Naive B cell (primary cell): ENCODE results near the gene ABCA8. TPM values are rescaled to one million over a fixed set of nuclear protein-coding genes. Genes with fewer than 3 reads are reported as not detected.
"Not testable (repeated sequence)": the region's sequence is repeated elsewhere in the genome, so short reads cannot be mapped to it uniquely, and the experiment has no call there.

Experiments used
- ATAC-seq, 2 donors: fragments of 150-1000 bp; cut with Tn5 transposase; 2 replicates each; pipeline ENCODE4 v1.10.0; 2021; ENCODE audit warnings: low read depth in 2 of 2, mild to moderate bottlenecking in 2 of 2, moderate library complexity in 2 of 2
- DNase-seq: peaks from one replicate; pipeline ENCODE4 v3.0.0; 2022
- H3K27ac Mint-ChIP-seq, 6 donors: one replicate each; pipeline ENCODE4 v1.8.0; 2020 to 2022; ENCODE audit warnings: mild to moderate bottlenecking in 6 of 6, mixed read lengths in 6 of 6, moderate library complexity in 5 of 6, inconsistent platforms in 2 of 6
- H3K27me3 Mint-ChIP-seq, 3 donors: one replicate each; pipeline ENCODE4 v1.8.0; 2021 to 2022; ENCODE audit warnings: mixed read lengths in 3 of 3, mild to moderate bottlenecking in 1 of 3
- H3K36me3 Mint-ChIP-seq, 2 donors: one replicate each; pipeline ENCODE4 v1.8.0; 2020 to 2022; ENCODE audit warnings: mixed read lengths in 2 of 2, inconsistent platforms in 1 of 2, mild to moderate bottlenecking in 1 of 2
- H3K4me1 Mint-ChIP-seq, 3 donors: one replicate each; pipeline ENCODE4 v1.8.0; 2020 to 2022; ENCODE audit warnings: mixed read lengths in 3 of 3, inconsistent platforms in 1 of 3, mild to moderate bottlenecking in 1 of 3, moderate library complexity in 1 of 3
- H3K4me3 Mint-ChIP-seq, 8 donors: one replicate each; pipeline ENCODE4 v1.8.0; 2020 to 2022; ENCODE audit warnings: mild to moderate bottlenecking in 8 of 8, mixed read lengths in 8 of 8, moderate library complexity in 8 of 8, inconsistent platforms in 2 of 8
- H3K9me3 Mint-ChIP-seq, 7 donors: one replicate each; pipeline ENCODE4 v1.8.0; 2020 to 2022; ENCODE audit warnings: mixed read lengths in 7 of 7, mild to moderate bottlenecking in 5 of 7, inconsistent platforms in 2 of 7, moderate library complexity in 1 of 7
- polyA plus RNA-seq, 6 donors: library from polyadenylated mRNA; unstranded; fragments of 300-500 nt; fragmentation: Illumina TruSeq; gene quantifications; one replicate each; pipeline ENCODE4 v1.2.3, GENCODE V29; 2021; ENCODE audit warnings: low read depth in 6 of 6

Gene ABCA8
- polyA plus RNA-seq, 6 donors from 2014 or later = not detected

- not testable (repeated sequence) for ATAC-seq, H3K4me3 Mint-ChIP-seq, H3K4me1 Mint-ChIP-seq, H3K36me3 Mint-ChIP-seq, DNase-seq, H3K9me3 Mint-ChIP-seq, H3K27me3 Mint-ChIP-seq, H3K27ac Mint-ChIP-seq
These were observed 3.9 kb upstream of the ABCA8 start for GRCh38 chr17:68959117-68959516.

GRCh38 chr17:68957944-68958343, 2.8 kb upstream of the ABCA8 start:
- peaks cover 0 to 6% (median 3%) of the 10 kb centered on the region in 7 donors for H3K9me3 Mint-ChIP-seq
- no peak for DNase-seq
- H3K27ac Mint-ChIP-seq = no peak overlapping the region
- no peak for ATAC-seq
- no peaks in the 10 kb centered on the region for H3K4me1 Mint-ChIP-seq
- no peaks in the 10 kb centered on the region for H3K27me3 Mint-ChIP-seq
- H3K36me3 Mint-ChIP-seq = no peaks in the 10 kb centered on the region
- H3K4me3 Mint-ChIP-seq = no peak overlapping the region

GRCh38 chr17:68954146-68954896, 871 bp downstream of the ABCA8 start:
- Mint-ChIP-seq H3K27me3 (no peaks in the 10 kb centered on the region), H3K9me3 (peaks cover 0 to 4% (median 2%) of the 10 kb centered on the region in 7 donors), H3K36me3 (no peaks in the 10 kb centered on the region), H3K4me3 (no peak overlapping the region), H3K27ac (no peak overlapping the region), H3K4me1 (no peaks in the 10 kb centered on the region)
- no peak for ATAC-seq
- DNase-seq = no peak

- peaks cover 0 to 7% (median 0%) of the 10 kb centered on the region in 3 donors for H3K27me3 Mint-ChIP-seq
These were observed 1.7 kb downstream of the ABCA8 start for GRCh38 chr17:68953340-68953997.

GRCh38 chr17:68950725-68951124, 4.5 kb downstream of the ABCA8 start:
- no peaks in the 10 kb centered on the region for H3K4me1 Mint-ChIP-seq
- H3K27me3 Mint-ChIP-seq = peaks cover 0 to 8% (median 0%) of the 10 kb centered on the region in 3 donors
- ATAC-seq (no peak), DNase-seq (no peak)
- no peak overlapping the region for H3K4me3 Mint-ChIP-seq
- peak overlapping the region in 1 of 6 donors; percentile 11 for H3K27ac Mint-ChIP-seq
- H3K36me3 Mint-ChIP-seq = no peaks in the 10 kb centered on the region
- peaks cover 0 to 6% (median 0%) of the 10 kb centered on the region in 7 donors for H3K9me3 Mint-ChIP-seq

More at GRCh38 chr17:68953340-68953997, 1.7 kb downstream of the ABCA8 start:
- no peaks in the 10 kb centered on the region for H3K36me3 Mint-ChIP-seq
- peaks cover 0 to 4% (median 0%) of the 10 kb centered on the region in 7 donors for H3K9me3 Mint-ChIP-seq
- no peak overlapping the region for H3K4me3 Mint-ChIP-seq
- ATAC-seq (no peak), DNase-seq (no peak)
- H3K4me1 Mint-ChIP-seq = no peaks in the 10 kb centered on the region
- H3K27ac Mint-ChIP-seq = no peak overlapping the region

- H3K27ac Mint-ChIP-seq, H3K4me1 Mint-ChIP-seq, H3K9me3 Mint-ChIP-seq, DNase-seq, ATAC-seq, H3K4me3 Mint-ChIP-seq, H3K27me3 Mint-ChIP-seq, H3K36me3 Mint-ChIP-seq: not testable (repeated sequence)
These were observed 7.3 kb downstream of the ABCA8 start for GRCh38 chr17:68947868-68948267.

GRCh38 chr17:68944435-68945035, 10.7 kb downstream of the ABCA8 start:
- no peaks in the 10 kb centered on the region for H3K36me3 Mint-ChIP-seq
- no peak for ATAC-seq
- no peak for DNase-seq
- H3K9me3 Mint-ChIP-seq = peaks cover 0 to 8% (median 3%) of the 10 kb centered on the region in 7 donors
- no peak overlapping the region for H3K4me3 Mint-ChIP-seq
- H3K4me1 Mint-ChIP-seq = peaks cover 0 to 7% (median 0%) of the 10 kb centered on the region in 3 donors
- peak overlapping the region in 1 of 6 donors; percentile 49 for H3K27ac Mint-ChIP-seq
- peaks cover 0 to 15% (median 5%) of the 10 kb centered on the region in 3 donors for H3K27me3 Mint-ChIP-seq

GRCh38 chr17:68943812-68944182, 11.4 kb downstream of the ABCA8 start:
- not testable (repeated sequence) for DNase-seq, ATAC-seq, H3K4me3 Mint-ChIP-seq, H3K36me3 Mint-ChIP-seq, H3K4me1 Mint-ChIP-seq, H3K9me3 Mint-ChIP-seq, H3K27ac Mint-ChIP-seq
- H3K27me3 Mint-ChIP-seq = peaks cover 0 to 16% (median 5%) of the 10 kb centered on the region in 3 donors

- H3K4me3 Mint-ChIP-seq = no peak overlapping the region
- DNase-seq = no peak
- no peak for ATAC-seq
- peaks cover 0 to 11% (median 5%) of the 10 kb centered on the region in 3 donors for H3K27me3 Mint-ChIP-seq
- H3K27ac Mint-ChIP-seq = no peak overlapping the region
- peaks cover 0 to 8% (median 3%) of the 10 kb centered on the region in 7 donors for H3K9me3 Mint-ChIP-seq
- peaks cover 0 to 7% (median 0%) of the 10 kb centered on the region in 3 donors for H3K4me1 Mint-ChIP-seq
- no peaks in the 10 kb centered on the region for H3K36me3 Mint-ChIP-seq
These were observed 11.9 kb downstream of the ABCA8 start for GRCh38 chr17:68943123-68943811.

- H3K27me3 Mint-ChIP-seq = peaks cover 0 to 11% (median 5%) of the 10 kb centered on the region in 3 donors
- no peak for ATAC-seq
- no peak overlapping the region for H3K4me3 Mint-ChIP-seq
- H3K4me1 Mint-ChIP-seq = peaks cover 0 to 7% (median 0%) of the 10 kb centered on the region in 3 donors
- no peaks in the 10 kb centered on the region for H3K36me3 Mint-ChIP-seq
- peak overlapping the region in 1 of 6 donors; percentile 6 for H3K27ac Mint-ChIP-seq
- DNase-seq = no peak
- peaks cover 0 to 8% (median 0%) of the 10 kb centered on the region in 7 donors for H3K9me3 Mint-ChIP-seq
These were observed 12.8 kb downstream of the ABCA8 start for GRCh38 chr17:68942389-68942788.

- H3K27me3 Mint-ChIP-seq = peaks cover 0 to 11% (median 5%) of the 10 kb centered on the region in 3 donors
- no peaks in the 10 kb centered on the region for H3K36me3 Mint-ChIP-seq
- H3K27ac Mint-ChIP-seq = no peak overlapping the region
- H3K4me1 Mint-ChIP-seq = peaks cover 0 to 7% (median 0%) of the 10 kb centered on the region in 3 donors
- DNase-seq (no peak), ATAC-seq (no peak)
- no peak overlapping the region for H3K4me3 Mint-ChIP-seq
- H3K9me3 Mint-ChIP-seq = peaks cover 0 to 8% (median 0%) of the 10 kb centered on the region in 7 donors
These were observed 13.4 kb downstream of the ABCA8 start for GRCh38 chr17:68941761-68942160.

- no peaks in the 10 kb centered on the region for H3K36me3 Mint-ChIP-seq
These were observed 16.0 kb downstream of the ABCA8 start for GRCh38 chr17:68939195-68939594.

GRCh38 chr17:68937890-68938514, 17.2 kb downstream of the ABCA8 start:
- peak overlapping the region in 1 of 6 donors; percentile 31 for H3K27ac Mint-ChIP-seq
- no peak for ATAC-seq
- no peak for DNase-seq
- no peak overlapping the region for H3K4me3 Mint-ChIP-seq
- peaks cover 5 to 11% (median 5%) of the 10 kb centered on the region in 3 donors for H3K27me3 Mint-ChIP-seq
- H3K36me3 Mint-ChIP-seq = no peaks in the 10 kb centered on the region
- H3K9me3 Mint-ChIP-seq = no peaks in the 10 kb centered on the region
- no peaks in the 10 kb centered on the region for H3K4me1 Mint-ChIP-seq

More at GRCh38 chr17:68939195-68939594, 16.0 kb downstream of the ABCA8 start:
- no peak overlapping the region for H3K4me3 Mint-ChIP-seq
- H3K27me3 Mint-ChIP-seq = peaks cover 5 to 11% (median 5%) of the 10 kb centered on the region in 3 donors
- H3K27ac Mint-ChIP-seq = no peak overlapping the region
- no peaks in the 10 kb centered on the region for H3K4me1 Mint-ChIP-seq
- DNase-seq (no peak), ATAC-seq (no peak)
- peaks cover 0 to 8% (median 0%) of the 10 kb centered on the region in 7 donors for H3K9me3 Mint-ChIP-seq
